HL-60/S4 treated with phorbol 12-myristate 13-acetate at 8.2 ng/mL for 4 days and 3 days (cell line): Measurements from ENCODE around the gene ANKRA2.

Experiments used
- in situ Hi-C: fragments of 300-500 bp; cut with MboI; formaldehyde crosslinking; loops from 2 replicates; pipeline ENCODE4 v1.15.0; 2022; ENCODE audit warnings: low sequenced_read_pairs

ANKRA2 gene

DNA sequence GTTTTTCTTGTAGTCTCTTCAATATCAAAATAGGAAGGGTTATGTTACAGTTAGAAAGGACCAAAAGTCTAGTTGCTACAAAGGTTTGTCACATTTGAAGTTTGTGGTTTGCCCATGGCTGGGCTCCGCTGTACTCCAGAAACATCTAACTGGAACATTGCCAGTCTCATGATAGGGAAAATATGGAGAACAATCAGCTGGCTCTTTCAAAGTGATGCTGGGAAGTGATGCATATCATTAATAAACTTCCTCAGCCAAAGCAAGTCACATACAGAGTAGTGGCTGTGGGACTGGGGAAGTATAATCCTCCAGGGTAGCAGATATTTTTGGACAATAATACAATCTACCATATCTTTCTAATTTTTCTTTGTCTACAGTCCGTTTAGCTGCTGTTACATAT is 58.4 kb downstream of the ANKRA2 start:
- in situ Hi-C loops, result no loop called here

DNA sequence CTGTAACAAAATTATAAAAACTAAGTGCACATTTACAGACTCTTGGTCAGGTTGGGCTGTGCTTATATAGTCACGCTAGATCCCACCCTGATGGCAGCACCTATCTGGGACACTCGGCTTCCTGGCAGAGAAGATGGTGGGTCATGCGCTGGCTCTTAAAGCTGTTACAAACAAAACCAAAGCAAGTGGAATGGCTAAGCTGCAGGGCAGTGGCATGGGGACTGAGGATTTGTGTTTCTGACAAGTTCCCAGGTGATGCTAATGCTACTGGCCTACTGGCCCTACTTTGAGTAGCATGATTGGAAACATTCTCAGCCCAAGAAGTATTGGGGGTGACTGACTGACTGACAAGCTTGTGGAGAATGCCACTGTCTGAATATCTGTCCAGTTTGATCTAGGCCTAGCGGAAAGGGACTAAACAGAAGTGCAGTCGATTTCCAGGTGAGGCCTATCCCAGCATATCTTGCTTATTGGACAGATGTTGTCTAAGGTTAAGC is 58.9 kb downstream of the ANKRA2 start:
- in situ Hi-C loops, result no loop called here
